Keratinocyte (primary cell): ENCODE results near the gene PAX8. TPM values are rescaled to one million over a fixed set of nuclear protein-coding genes. Genes with fewer than 3 reads are reported as not detected.

ENCODE experiments used
- DNase-seq: peaks from one replicate; pipeline ENCODE4 v3.0.0-alpha.2; 2011; ENCODE audit warnings: low read depth, missing footprints, low spot score
- FAIRE-seq: peaks from 2 replicates; lab custom pipeline; 2011; peaks lifted over from hg19 to GRCh38; lab: Jason Lieb, UNC
- H2AFZ ChIP-seq: 2 replicates; pipeline ENCODE4 v1.6.0; 2012; ENCODE audit warnings: low read length, control low read depth, inconsistent platforms; ENCODE audit not compliant: control insufficient read depth
- H3K27ac ChIP-seq: 2 replicates; pipeline ENCODE4 v1.5.1; 2011; ENCODE audit warnings: low read length; ENCODE audit not compliant: control insufficient read depth, insufficient read depth
- H3K27me3 ChIP-seq: 3 replicates; pipeline ENCODE4 v1.6.0; 2011; ENCODE audit warnings: low read length; ENCODE audit not compliant: control insufficient read depth, insufficient read depth; ENCODE audit errors: extremely low read depth
- H3K36me3 ChIP-seq, 2 experiments: 2 replicates in 1 of 2; 3 replicates in 1 of 2; pipeline ENCODE4 v1.5.1; 2011; ENCODE audit warnings: low read length in 2 of 2, mild to moderate bottlenecking in 1 of 2; ENCODE audit not compliant: control insufficient read depth in 2 of 2, insufficient read depth in 2 of 2; ENCODE audit errors: extremely low read depth in 1 of 2
- H3K4me1 ChIP-seq: 3 replicates; pipeline ENCODE4 v1.5.1; 2011; ENCODE audit warnings: low read length; ENCODE audit not compliant: control insufficient read depth, insufficient read depth; ENCODE audit errors: extremely low read depth
- H3K4me2 ChIP-seq: 3 replicates; pipeline ENCODE4 v1.6.0; 2011; ENCODE audit warnings: low read depth, low read length; ENCODE audit not compliant: control insufficient read depth, insufficient read depth; ENCODE audit errors: extremely low read depth
- H3K4me3 ChIP-seq, 3 experiments: fragments of 200-600 bp in 1 of 3; sonication (generic) in 1 of 3; 2 replicates in 2 of 3; 3 replicates in 1 of 3; pipeline ENCODE4 v1.5.1; 2011 to 2016; ENCODE audit warnings: low read length in 3 of 3, mild to moderate bottlenecking in 3 of 3, control low read depth in 2 of 3, inconsistent platforms in 1 of 3, low read depth in 1 of 3, mixed read lengths in 1 of 3, mixed run types in 1 of 3, moderate library complexity in 1 of 3; ENCODE audit not compliant: control insufficient read depth in 2 of 3, insufficient read depth in 2 of 3; ENCODE audit errors: extremely low read depth in 1 of 3
- H3K79me2 ChIP-seq: 2 replicates; pipeline ENCODE4 v1.6.0; 2012; ENCODE audit warnings: low read length; ENCODE audit not compliant: control insufficient read depth, insufficient read depth
- H3K9ac ChIP-seq: 3 replicates; pipeline ENCODE4 v1.6.0; 2011; ENCODE audit warnings: low read length; ENCODE audit not compliant: control insufficient read depth, insufficient read depth; ENCODE audit errors: extremely low read depth
- H3K9me1 ChIP-seq: 3 replicates; pipeline ENCODE4 v1.6.0; 2011; ENCODE audit warnings: low read length; ENCODE audit not compliant: control insufficient read depth, insufficient read depth; ENCODE audit errors: extremely low read depth
- H3K9me3 ChIP-seq: 2 replicates; pipeline ENCODE4 v1.5.1; 2012; ENCODE audit warnings: low read depth, low read length; ENCODE audit not compliant: control insufficient read depth
- H4K20me1 ChIP-seq: 3 replicates; pipeline ENCODE4 v1.6.0; 2011; ENCODE audit warnings: low read length; ENCODE audit not compliant: control insufficient read depth, insufficient read depth; ENCODE audit errors: extremely low read depth
- EZH2 ChIP-seq: IDR thresholded peaks from one replicate; pipeline ENCODE4 v1.6.1; 2012; ENCODE audit warnings: inconsistent platforms, mild to moderate bottlenecking, low read length, moderate library complexity
- dilution Hi-C: fragments of 300-500 bp; cut with MboI; formaldehyde crosslinking; loops from one replicate; pipeline ENCODE4 v1.7.0; 2020; ENCODE audit warnings: low sequenced_read_pairs; ENCODE audit not compliant: extremely low pct_ligation_motif_present
- polyA plus RNA-seq, 5 experiments: library from polyadenylated mRNA; depleted of rRNA in 3 of 5; stranded (reverse) in 3 of 5; stranded (forward) in 1 of 5; unstranded in 1 of 5; fragments of >200 nt; gene quantifications; 1 replicate in 1 of 5; 2 replicates in 3 of 5; 3 replicates in 1 of 5; pipeline versions ENCODE4 v1.2.1 to v1.2.3, GENCODE V29; 2011 to 2012; ENCODE audit warnings: missing spikeins in 2 of 5, low read depth in 1 of 5, low replicate concordance in 1 of 5
- TF ChIP-seq, protein P1 (sequence below), 3 experiments: IDR thresholded peaks in 1 of 3; conservative IDR thresholded peaks in 1 of 3; optimal IDR thresholded peaks in 1 of 3; 2 replicates in 2 of 3; 3 replicates in 1 of 3; pipeline versions ENCODE3 to v1.5.1; 2011; ENCODE audit warnings: low read length in 3 of 3, mild to moderate bottlenecking in 3 of 3, moderate library complexity in 2 of 3, control low read depth in 1 of 3, inconsistent platforms in 1 of 3; ENCODE audit not compliant: insufficient read depth in 2 of 3; ENCODE audit errors: extremely low read depth in 1 of 3

Gene PAX8
- polyA plus RNA-seq, 1 donor (not counting 4 experiments of a cell fraction or from before 2014, with no cell fraction given) = 3.4 TPM

DNA sequence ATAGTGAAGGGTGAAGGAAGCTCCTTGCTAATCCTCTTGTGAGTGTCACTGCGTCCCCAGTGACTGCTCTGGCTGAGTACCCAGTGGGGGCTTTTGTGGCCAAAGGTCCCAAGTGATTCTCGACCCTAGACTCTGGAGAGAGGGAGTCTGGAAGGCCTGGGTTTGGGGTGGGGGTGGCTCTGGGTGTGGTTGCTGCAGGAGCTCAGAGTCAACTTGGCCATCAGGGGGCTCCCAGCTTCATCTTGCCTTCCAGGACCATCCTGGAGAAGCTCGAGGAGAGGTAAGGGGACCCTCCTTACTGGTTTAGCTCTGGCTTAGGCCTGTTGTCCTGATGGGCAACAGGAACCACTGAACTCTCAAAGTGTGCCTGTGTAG is 104.4 kb downstream of the PAX8 start:
- dilution Hi-C loops = no loop called here
- Histone ChIP-seq H3K27me3 (no peaks in the 10 kb centered on the region), H2AFZ (no peak overlapping the region), H3K4me3 (no peak overlapping the region), H3K4me1 (no peaks in the 10 kb centered on the region), H3K9ac (no peak overlapping the region), H3K27ac (no peak overlapping the region), H4K20me1 (no peaks in the 10 kb centered on the region), H3K36me3 (peaks cover 0 to 4% of the 10 kb centered on the region in 2 experiments), H3K9me1 (peaks cover 2% of the 10 kb centered on the region), H3K9me3 (no peaks in the 10 kb centered on the region), H3K4me2 (no peak overlapping the region), H3K79me2 (no peaks in the 10 kb centered on the region)
- FAIRE-seq (no peak), DNase-seq (no peak)
- TF ChIP-seq, protein P1, sequence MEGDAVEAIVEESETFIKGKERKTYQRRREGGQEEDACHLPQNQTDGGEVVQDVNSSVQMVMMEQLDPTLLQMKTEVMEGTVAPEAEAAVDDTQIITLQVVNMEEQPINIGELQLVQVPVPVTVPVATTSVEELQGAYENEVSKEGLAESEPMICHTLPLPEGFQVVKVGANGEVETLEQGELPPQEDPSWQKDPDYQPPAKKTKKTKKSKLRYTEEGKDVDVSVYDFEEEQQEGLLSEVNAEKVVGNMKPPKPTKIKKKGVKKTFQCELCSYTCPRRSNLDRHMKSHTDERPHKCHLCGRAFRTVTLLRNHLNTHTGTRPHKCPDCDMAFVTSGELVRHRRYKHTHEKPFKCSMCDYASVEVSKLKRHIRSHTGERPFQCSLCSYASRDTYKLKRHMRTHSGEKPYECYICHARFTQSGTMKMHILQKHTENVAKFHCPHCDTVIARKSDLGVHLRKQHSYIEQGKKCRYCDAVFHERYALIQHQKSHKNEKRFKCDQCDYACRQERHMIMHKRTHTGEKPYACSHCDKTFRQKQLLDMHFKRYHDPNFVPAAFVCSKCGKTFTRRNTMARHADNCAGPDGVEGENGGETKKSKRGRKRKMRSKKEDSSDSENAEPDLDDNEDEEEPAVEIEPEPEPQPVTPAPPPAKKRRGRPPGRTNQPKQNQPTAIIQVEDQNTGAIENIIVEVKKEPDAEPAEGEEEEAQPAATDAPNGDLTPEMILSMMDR (optimal IDR thresholded peaks at IDR 0.05 in 1 of 3, IDR thresholded peaks at IDR 0.05 in 1 of 3, conservative IDR thresholded peaks at IDR 0.05 in 1 of 3; ENCODE audit: extremely low read depth in 1 of 3, insufficient read depth in 2 of 3, low read length in 3 of 3) = no peak
- TF ChIP-seq EZH2 = no peak

- FAIRE-seq = no peak
- H3K4me3 ChIP-seq = no peak within 1 kb of the TSS
- dilution Hi-C loops = no loop called here
These were observed 105.0 kb downstream of the PAX8 start, which contains the start of gene PSD4 for GRCh38 chr2:113173542-113174375. Gene PSD4, plus strand, starts transcription at chr2:113173971. Its CDS starts 8,486 bp downstream, at chr2:113182457.

More at GRCh38 chr2:113173542-113174375, 105.0 kb downstream of the PAX8 start, which contains the start of gene PSD4:
- H3K9me1 ChIP-seq = peaks cover 2% of the 10 kb centered on the region
- DNase-seq = no peak
- H2AFZ ChIP-seq = no peak within 1 kb of the TSS
- H3K9me3 ChIP-seq = no peaks in the 10 kb centered on the region
- H3K27me3 ChIP-seq = no peaks in the 10 kb centered on the region
- H3K9ac ChIP-seq = no peak within 1 kb of the TSS
- H4K20me1 ChIP-seq = no peaks in the 10 kb centered on the region
- H3K27ac ChIP-seq = no peak within 1 kb of the TSS
- TF ChIP-seq, protein P1 (optimal IDR thresholded peaks at IDR 0.05 in 1 of 3, IDR thresholded peaks at IDR 0.05 in 1 of 3, conservative IDR thresholded peaks at IDR 0.05 in 1 of 3; ENCODE audit: extremely low read depth in 1 of 3, insufficient read depth in 2 of 3, low read length in 3 of 3) = no peak
- TF ChIP-seq EZH2 = no peak
- H3K4me1 ChIP-seq = no peaks in the 10 kb centered on the region
- H3K36me3 ChIP-seq = peaks cover 4% of the 10 kb centered on the region in 2 experiments
- H3K4me2 ChIP-seq = no peak within 1 kb of the TSS
- no peaks in the 10 kb centered on the region for H3K79me2 ChIP-seq
